Thoracic aorta (tissue), 2 donors: Measurements from ENCODE around the gene TECPR2. TPM values are rescaled to one million over a fixed set of nuclear protein-coding genes. Genes with fewer than 3 reads are reported as not detected.
A peak's percentile ranks its signal among the peaks of the same experiment; 100 is the strongest.
"Not testable (repeated sequence)": the region's sequence is repeated elsewhere in the genome, so short reads cannot be mapped to it uniquely, and the experiment has no call there.

Experiments
- ATAC-seq: fragments of 150-250 bp; one replicate; pipeline ENCODE4 v1.8.0; 2017; ENCODE audit warnings: low read depth; ENCODE audit not compliant: insufficient number of reproducible peaks, low FRiP score
- DNase-seq: peaks from one replicate; pipeline ENCODE4 v3.0.0-alpha.2; 2020; ENCODE audit warnings: low spot score
- H3K27ac ChIP-seq, 2 donors: fragments of 200-600 bp; sonication (generic); 1 replicate in 1 of 2; 2 replicates in 1 of 2; pipeline ENCODE4 v1.5.1; 2016; ENCODE audit warnings: mild to moderate bottlenecking in 2 of 2, moderate library complexity in 2 of 2
- H3K27me3 ChIP-seq: fragments of 200-600 bp; sonication (generic); replicated peaks from 2 replicates; pipeline ENCODE4 v1.6.0; 2016; ENCODE audit warnings: mild to moderate bottlenecking; ENCODE audit not compliant: insufficient read depth
- H3K36me3 ChIP-seq: fragments of 200-600 bp; sonication (generic); one replicate; pipeline ENCODE4 v1.5.1; 2016
- H3K4me1 ChIP-seq, 2 donors: fragments of 200-600 bp; sonication (generic); 1 replicate in 1 of 2; 2 replicates in 1 of 2; pipeline versions ENCODE4 v1.5.1 to v1.6.0; 2016; ENCODE audit warnings: low read depth in 2 of 2, mild to moderate bottlenecking in 1 of 2; ENCODE audit not compliant: control insufficient read depth in 1 of 2
- H3K4me3 ChIP-seq: fragments of 200-600 bp; sonication (generic); 2 replicates; pipeline ENCODE4 v1.5.1; 2016; ENCODE audit warnings: mild to moderate bottlenecking
- H3K9me3 ChIP-seq: fragments of 200-600 bp; sonication (generic); 2 replicates; pipeline ENCODE4 v1.5.1; 2016
- total RNA-seq, 2 donors: library from RNA; depleted of rRNA; stranded (reverse); fragments of >200 nt; gene quantifications; one replicate each; pipeline versions ENCODE4 v1.1.0 to v1.2.3, GENCODE V29; 2016
- TF ChIP-seq, protein P1 (sequence below): fragments of 200-600 bp; sonication (generic); IDR thresholded peaks from one replicate; pipeline ENCODE4 v1.5.1; 2019; ENCODE audit warnings: antibody characterized with exemption

TECPR2 gene
- total RNA-seq, 2 donors from 2014 or later = 36.5 to 41.3 TPM

DNA sequence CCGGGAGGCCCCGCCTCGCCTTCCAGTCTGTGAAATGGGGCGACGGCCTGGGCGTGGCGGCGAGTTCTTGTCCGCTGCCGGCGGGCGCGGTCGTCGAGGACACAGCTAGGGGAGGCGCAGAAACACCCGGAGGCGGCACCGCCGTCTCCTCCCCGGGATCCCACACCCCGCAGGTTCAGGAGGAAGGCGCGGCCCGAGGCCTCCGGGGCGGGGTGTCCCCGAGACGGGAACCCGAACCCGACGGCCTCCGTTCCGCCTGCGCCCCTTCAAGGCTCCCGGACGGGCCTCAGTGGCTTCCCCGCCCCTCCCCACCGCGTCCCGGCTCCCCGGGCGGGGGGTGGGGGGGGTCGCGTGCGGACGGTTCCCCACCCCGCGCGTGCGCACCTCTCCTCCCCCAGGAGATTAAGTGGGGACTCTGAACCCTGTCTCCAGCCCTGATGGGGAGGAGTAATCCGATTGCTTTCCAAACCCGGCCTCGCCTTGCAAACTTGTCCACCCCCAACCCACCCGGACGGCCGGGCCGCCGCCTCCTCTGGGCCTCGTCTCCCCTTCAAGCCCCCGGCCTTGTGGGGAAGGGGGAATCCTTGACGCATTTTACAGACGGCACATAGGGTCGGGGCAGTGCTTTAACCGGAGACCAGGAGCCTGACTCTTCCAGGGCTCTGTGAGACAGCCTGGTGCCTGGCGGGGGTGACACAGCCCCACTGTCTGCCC is 182.2 kb downstream of the TECPR2 start:
- Histone ChIP-seq H3K4me3 (peak overlapping the region; percentile 33), H3K9me3 (no peaks in the 10 kb centered on the region), H3K27ac (peak overlapping the region in 1 of 2 donors; percentile 0), H3K4me1 (no peaks in the 10 kb centered on the region), H3K36me3 (no peaks in the 10 kb centered on the region), H3K27me3 (peaks cover 10% of the 10 kb centered on the region)
- TF ChIP-seq, protein P1, sequence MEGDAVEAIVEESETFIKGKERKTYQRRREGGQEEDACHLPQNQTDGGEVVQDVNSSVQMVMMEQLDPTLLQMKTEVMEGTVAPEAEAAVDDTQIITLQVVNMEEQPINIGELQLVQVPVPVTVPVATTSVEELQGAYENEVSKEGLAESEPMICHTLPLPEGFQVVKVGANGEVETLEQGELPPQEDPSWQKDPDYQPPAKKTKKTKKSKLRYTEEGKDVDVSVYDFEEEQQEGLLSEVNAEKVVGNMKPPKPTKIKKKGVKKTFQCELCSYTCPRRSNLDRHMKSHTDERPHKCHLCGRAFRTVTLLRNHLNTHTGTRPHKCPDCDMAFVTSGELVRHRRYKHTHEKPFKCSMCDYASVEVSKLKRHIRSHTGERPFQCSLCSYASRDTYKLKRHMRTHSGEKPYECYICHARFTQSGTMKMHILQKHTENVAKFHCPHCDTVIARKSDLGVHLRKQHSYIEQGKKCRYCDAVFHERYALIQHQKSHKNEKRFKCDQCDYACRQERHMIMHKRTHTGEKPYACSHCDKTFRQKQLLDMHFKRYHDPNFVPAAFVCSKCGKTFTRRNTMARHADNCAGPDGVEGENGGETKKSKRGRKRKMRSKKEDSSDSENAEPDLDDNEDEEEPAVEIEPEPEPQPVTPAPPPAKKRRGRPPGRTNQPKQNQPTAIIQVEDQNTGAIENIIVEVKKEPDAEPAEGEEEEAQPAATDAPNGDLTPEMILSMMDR = no peak
- no peak for ATAC-seq
- DNase-seq = no peak

DNA sequence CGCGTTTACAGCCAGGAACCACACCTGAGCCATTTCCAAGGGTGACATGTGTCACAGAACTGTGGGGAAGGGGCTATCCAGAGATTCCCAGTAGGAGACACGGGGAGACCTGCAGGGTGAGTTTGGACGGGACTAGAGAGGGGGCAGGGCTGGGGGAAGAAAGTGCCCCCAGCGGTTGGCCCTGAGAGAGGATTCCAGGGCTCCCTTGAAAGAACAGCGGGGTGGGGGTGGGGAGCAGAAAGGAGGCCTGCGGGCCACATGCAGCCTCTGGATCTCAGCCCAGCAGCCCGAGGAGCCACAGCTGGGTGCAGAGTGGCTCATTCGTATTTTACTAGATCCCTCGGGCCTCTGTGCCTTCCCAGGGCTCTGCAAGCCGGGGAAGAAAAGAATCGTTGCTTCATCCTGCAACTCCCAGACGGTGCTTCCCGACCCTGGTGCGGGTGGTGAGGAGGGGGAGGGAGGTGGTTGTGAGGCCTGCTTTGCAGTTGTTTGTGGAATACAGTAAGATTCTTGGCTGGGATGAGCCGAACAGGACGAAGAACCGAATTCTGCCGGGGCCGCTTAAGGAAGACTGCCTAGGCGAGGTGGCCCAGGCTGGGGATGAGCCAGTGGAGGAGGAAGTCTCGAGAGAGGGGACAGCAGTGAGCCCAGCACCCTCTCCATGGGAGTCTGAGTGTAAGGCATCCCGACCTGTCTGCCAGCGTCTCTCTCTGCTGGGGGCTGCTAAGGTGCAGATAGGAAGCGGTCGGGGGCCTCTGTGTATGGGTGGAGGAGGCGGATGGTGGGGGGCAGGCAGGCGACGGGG is 182.9 kb downstream of the TECPR2 start:
- Histone ChIP-seq H3K36me3 (no peaks in the 10 kb centered on the region), H3K27ac (peak overlapping the region in 1 of 2 donors; percentile 0), H3K4me1 (no peaks in the 10 kb centered on the region), H3K9me3 (no peaks in the 10 kb centered on the region), H3K4me3 (no peak overlapping the region), H3K27me3 (peaks cover 10% of the 10 kb centered on the region)
- DNase-seq (no peak), ATAC-seq (no peak)
- TF ChIP-seq, protein P1 = no peak

DNA sequence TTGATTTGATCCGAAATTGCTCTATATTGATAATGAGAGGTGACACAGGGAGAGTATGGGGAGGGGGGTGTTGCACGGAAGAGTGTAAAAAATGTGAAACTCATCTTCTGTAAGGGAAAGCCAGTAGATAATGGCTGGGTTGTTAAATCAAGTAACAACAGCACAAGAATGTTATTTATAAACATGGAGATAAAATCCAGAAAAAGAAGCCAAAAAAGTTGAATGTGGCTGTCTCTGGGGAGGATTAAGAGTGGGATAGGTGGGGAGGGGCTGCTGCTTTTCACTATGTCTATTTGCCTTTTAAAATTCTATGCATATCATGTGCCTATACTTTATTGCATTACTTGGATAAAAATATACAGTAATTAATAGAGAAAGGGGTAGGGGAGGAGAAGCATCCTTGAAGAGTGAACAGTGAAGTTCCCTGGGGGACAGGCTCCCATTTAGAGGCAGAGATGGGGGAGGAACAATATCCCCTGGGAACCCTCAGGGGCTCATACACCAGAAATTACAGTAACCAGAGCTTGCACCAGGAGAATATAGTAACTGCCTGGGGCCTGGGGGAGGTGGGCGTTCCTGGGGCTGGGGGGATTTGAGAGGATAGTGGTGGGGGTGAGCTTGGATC is 186.0 kb downstream of the TECPR2 start:
- Histone ChIP-seq H3K27me3 (peaks cover 10% of the 10 kb centered on the region), H3K9me3 (no peaks in the 10 kb centered on the region), H3K4me1 (no peaks in the 10 kb centered on the region), H3K27ac (no peak overlapping the region), H3K36me3 (no peaks in the 10 kb centered on the region), H3K4me3 (no peak overlapping the region)
- ATAC-seq (no peak), DNase-seq (no peak)
- TF ChIP-seq, protein P1 = no peak

DNA sequence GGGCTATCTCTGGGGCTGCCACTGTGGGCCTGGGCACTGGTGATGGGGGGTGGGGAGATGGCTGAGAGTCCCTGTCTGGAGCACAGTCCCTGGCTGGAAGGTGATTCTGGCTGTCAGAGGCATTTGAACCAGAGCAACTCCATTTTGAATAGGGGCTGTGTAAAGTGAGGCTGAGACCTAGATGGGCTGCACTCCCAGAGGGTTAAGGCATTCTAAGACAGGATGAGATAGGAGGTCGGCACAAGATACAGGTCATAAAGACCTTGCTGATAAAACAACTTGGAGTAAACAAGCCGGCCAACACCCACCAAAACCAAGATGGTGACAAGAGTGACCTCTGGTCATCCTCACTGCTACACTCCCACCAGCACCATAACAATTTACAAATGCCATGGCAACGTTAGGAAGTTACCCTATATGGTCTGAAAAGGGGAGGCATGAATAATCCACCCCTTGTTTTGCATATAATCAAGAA is 188.2 kb downstream of the TECPR2 start:
- H3K27ac ChIP-seq, H3K36me3 ChIP-seq, H3K27me3 ChIP-seq, H3K9me3 ChIP-seq, H3K4me1 ChIP-seq, ATAC-seq, DNase-seq, H3K4me3 ChIP-seq: not testable (repeated sequence)

Other genes starting within 250 kb of the TECPR2 start
- gene WDR20, start 223.0 kb upstream of the TECPR2 start, total RNA-seq = 10 to 100 TPM; 11.0 to 30.0 TPM
- 10 to 100 TPM; 15.0 to 41.0 TPM for gene MOK, start 57.8 kb upstream of the TECPR2 start, total RNA-seq
- gene ZNF839, start 43.2 kb upstream of the TECPR2 start, total RNA-seq = 1 to 10 TPM; 4.2 to 7.0 TPM
- 10 to 100 TPM; 32.5 to 36.5 TPM for gene CINP, start 51 bp upstream of the TECPR2 start, total RNA-seq
- 10 to 100 TPM; 36.3 to 56.3 TPM for gene ANKRD9, start 146.8 kb downstream of the TECPR2 start, total RNA-seq
- 10 to 100 TPM in 1 of 2 donors, 1 to 10 TPM in 1; 6.5 to 17.1 TPM for gene RCOR1, start 229.7 kb downstream of the TECPR2 start, total RNA-seq